ENCODE data around the gene EP400. TPM values are rescaled to one million over a fixed set of nuclear protein-coding genes. Genes with fewer than 3 reads are reported as not detected.

The EP400 gene
- total RNA-seq, 1 experiment from 2014 or later, result 61.7 TPM

DNA sequence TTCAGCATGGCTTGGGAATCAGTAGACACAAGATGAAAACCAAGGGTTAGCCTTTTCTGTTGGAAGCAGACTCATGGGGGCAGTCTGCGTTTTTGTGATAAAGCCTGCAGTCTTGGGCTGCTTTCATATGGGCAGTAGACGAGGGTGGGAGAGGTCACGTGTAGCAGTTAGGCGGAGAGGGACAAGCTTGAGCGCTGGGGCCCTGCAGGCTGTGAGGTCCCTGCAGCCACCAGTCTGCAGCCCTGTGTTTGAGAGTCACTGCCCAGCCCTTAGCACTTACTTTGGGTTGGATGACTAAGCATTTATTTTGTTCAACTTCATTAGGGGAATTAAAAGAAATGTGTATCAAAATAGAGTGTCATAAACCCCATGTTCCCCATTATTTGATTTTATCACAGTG lies 37.2 kb downstream of the EP400 start:
- Histone ChIP-seq H3K4me2 (ENCODE audit: insufficient read depth, insufficient read length, low read length) (no peak overlapping the region), H3K79me1 (ENCODE audit: insufficient read depth, low read depth, low read length, poor library complexity, severe bottlenecking) (no peaks in the 10 kb centered on the region), H3K27me3 (ENCODE audit: insufficient read depth, low read length) (no peaks in the 10 kb centered on the region), H4K8ac (replicated peaks; ENCODE audit: insufficient read length, low read depth, low read length) (no peak overlapping the region), H3K23ac (ENCODE audit: insufficient read length, low read depth, low read length) (no peak overlapping the region), H4K5ac (ENCODE audit: insufficient read length, low read depth, low read length) (no peak overlapping the region), H2AK5ac (ENCODE audit: insufficient read length, low read length) (no peak overlapping the region), H2AFZ (ENCODE audit: low read length) (no peak overlapping the region), H3K9ac (ENCODE audit: extremely low read depth, insufficient read length, low read length) (no peak overlapping the region), H3K56ac (ENCODE audit: insufficient read length, low read depth, low read length) (no peak overlapping the region), H4K91ac (ENCODE audit: insufficient read length, low read depth, low read length) (no peak overlapping the region), H2BK12ac (ENCODE audit: insufficient read length, low read depth, low read length) (no peak overlapping the region), H3K14ac (ENCODE audit: insufficient read depth, low read length) (no peak overlapping the region; the same call in 1 of the 2 replicates), H3K27ac (ENCODE audit: insufficient read length, low read depth, low read length) (no peak overlapping the region), H2BK15ac (ENCODE audit: low read depth, low read length) (no peak overlapping the region), H3T11ph (ENCODE audit: low read length) (no peak overlapping the region), H3K18ac (ENCODE audit: insufficient read length, low read depth, low read length) (no peak overlapping the region), H2BK120ac (ENCODE audit: low read depth, low read length, poor library complexity, severe bottlenecking) (no peak overlapping the region), H3K4me1 (ENCODE audit: insufficient read depth, low read length) (peaks cover 8% of the 10 kb centered on the region; the same call in 1 of the 2 replicates), H3K23me2 (ENCODE audit: insufficient read length, low read depth, low read length, poor library complexity, severe bottlenecking) (no peaks in the 10 kb centered on the region), H3K4ac (ENCODE audit: low read depth, low read length) (no peak overlapping the region), H3K9me3 (ENCODE audit: control insufficient read depth, low read depth, low read length) (no peaks in the 10 kb centered on the region), H2BK5ac (ENCODE audit: insufficient read length, low read length) (no peak overlapping the region), H4K20me1 (ENCODE audit: control insufficient read depth, insufficient read depth, insufficient read length) (no peaks in the 10 kb centered on the region), H3K79me2 (ENCODE audit: insufficient read depth, low read length) (no peaks in the 10 kb centered on the region), H2BK20ac (ENCODE audit: low read depth, low read length, poor library complexity, severe bottlenecking) (no peak overlapping the region)
- H3K4me3 Mint-ChIP-seq, result no peak overlapping the region
- H3K27ac Mint-ChIP-seq, result peak overlapping the region; percentile 28 to 95 (median 77); a peak in 6 of 7 replicates
- peaks cover 49 to 55% of the 10 kb centered on the region in 2 experiments for H3K4me1 Mint-ChIP-seq
- no peaks in the 10 kb centered on the region for H3K27me3 Mint-ChIP-seq (ENCODE audit: low read depth)
- WGBS (ENCODE audit: extremely low coverage, insufficient read length, low lambda C conversion rate), result no CpG with 5 or more reads among the region's 5 CpGs
- peaks cover 33 to 74% (median 51%) of the 10 kb centered on the region in 3 experiments for H3K36me3 Mint-ChIP-seq (ENCODE audit: insufficient read depth in 1 of 3, low read depth in 3 of 3)
- TF ChIP-seq, protein P1, sequence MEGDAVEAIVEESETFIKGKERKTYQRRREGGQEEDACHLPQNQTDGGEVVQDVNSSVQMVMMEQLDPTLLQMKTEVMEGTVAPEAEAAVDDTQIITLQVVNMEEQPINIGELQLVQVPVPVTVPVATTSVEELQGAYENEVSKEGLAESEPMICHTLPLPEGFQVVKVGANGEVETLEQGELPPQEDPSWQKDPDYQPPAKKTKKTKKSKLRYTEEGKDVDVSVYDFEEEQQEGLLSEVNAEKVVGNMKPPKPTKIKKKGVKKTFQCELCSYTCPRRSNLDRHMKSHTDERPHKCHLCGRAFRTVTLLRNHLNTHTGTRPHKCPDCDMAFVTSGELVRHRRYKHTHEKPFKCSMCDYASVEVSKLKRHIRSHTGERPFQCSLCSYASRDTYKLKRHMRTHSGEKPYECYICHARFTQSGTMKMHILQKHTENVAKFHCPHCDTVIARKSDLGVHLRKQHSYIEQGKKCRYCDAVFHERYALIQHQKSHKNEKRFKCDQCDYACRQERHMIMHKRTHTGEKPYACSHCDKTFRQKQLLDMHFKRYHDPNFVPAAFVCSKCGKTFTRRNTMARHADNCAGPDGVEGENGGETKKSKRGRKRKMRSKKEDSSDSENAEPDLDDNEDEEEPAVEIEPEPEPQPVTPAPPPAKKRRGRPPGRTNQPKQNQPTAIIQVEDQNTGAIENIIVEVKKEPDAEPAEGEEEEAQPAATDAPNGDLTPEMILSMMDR (conservative IDR thresholded peaks at IDR 0.05), result no peak
- H3K9me3 Mint-ChIP-seq, result no peaks in the 10 kb centered on the region
- no peak for DNase-seq
